Hippocampal formation (tissue), 2 donors: ENCODE data around the gene FCSK.
"Not testable (repeated sequence)": the region's sequence is repeated elsewhere in the genome, so short reads cannot be mapped to it uniquely, and the experiment has no call there.

Source experiments
- DNase-seq, 2 donors: peaks; one replicate each; lab custom pipeline; 2025; lab: John Stamatoyannopoulos, UW

FCSK gene

DNA sequence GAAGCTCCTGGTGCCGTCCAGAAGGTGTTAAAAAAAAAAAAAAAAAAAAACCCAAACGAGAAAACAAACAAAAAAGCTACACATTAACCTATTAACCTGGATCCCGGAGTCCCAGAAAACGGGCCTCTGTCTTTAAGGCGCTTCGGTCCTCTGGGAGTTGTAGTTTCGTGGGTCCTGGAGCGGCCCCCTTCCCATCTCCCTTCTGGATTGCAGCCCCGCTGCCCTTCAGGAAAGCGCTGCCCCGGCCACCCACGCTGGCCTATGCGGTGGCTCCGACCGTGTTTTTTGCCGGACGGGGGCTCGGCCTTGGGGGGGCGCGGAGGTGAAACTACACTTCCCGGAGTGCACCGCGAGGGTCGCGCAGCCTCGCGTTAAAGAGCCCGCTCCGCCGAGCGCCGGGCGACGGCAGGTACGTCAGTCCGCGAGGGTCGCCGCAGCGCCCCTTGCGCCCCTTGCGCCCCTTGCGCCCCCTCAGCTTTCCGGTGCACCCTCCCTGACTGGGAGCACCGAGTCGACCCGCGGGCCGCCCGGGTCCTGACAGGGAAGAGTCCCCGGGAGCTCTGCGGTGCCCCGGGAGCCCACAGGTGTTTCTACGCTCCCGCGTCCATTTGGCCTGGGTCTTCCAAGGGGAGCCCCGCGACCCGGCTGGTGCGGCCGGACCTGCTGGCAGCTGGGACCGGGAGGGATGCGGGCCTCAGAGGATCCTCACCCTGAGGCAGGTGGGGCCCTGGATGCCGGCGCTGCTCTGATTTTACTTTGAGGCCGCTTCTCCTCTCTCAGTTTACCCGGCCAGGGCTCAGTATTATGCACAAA lies at the start of gene FCSK:
Gene FCSK, plus strand, starts transcription at position 374 of the 813 bp plus-strand sequence. CDS start 8,596 bp downstream, outside the sequence.
- DNase-seq = peak; percentile 58 to 62

GRCh38 chr16:70406104-70406503 lies 48.3 kb upstream of the FCSK start:
- not testable (repeated sequence) for DNase-seq

GRCh38 chr16:70407811-70408274 lies 46.6 kb upstream of the FCSK start:
- DNase-seq = no peak

DNA sequence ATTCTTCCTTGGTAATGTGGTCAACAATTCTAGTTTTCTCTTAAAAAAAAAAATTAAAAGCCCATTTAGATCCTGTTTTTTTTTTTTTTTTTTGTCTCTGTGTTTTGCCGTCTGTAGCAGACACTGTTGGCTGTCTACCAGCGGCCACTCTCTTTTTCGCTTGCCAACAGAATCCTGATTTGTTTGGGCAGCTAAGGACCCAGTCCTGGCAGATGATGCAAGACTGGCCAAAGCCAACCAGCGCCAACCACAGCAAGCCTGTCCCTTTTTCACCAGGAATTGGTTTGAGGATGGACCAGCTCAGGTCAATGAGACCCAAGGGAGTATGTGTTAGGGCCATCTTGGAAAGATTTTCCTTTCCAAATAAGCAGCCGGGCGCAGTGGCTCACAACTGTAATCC lies 43.7 kb upstream of the FCSK start:
- DNase-seq = peak in 1 of 2 donors; percentile 32

GRCh38 chr16:70412385-70412784 lies 42.0 kb upstream of the FCSK start:
- no peak for DNase-seq

DNA sequence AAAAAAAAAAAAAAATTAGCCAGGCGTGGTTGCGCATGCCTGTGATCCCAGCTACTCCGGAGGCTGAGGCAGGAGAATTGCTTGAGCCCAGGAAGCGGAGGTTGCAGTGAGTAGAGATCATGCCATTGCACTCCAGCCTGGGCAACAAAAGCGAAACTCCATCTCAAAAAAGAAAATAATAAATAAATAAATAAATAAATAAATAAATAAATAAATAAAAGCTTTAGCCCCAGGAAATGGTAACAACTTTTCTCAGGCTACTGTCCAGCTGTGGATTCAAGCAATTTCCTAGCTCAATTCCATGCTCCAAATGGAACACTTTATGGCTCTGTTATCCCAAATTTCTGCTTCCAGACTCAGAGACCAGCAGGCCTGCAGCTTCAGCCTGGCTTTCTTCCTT lies 40.8 kb upstream of the FCSK start:
- DNase-seq = not testable (repeated sequence)

- DNase-seq = no peak
Measured at GRCh38 chr16:70416748-70417616, 37.4 kb upstream of the FCSK start.

DNA sequence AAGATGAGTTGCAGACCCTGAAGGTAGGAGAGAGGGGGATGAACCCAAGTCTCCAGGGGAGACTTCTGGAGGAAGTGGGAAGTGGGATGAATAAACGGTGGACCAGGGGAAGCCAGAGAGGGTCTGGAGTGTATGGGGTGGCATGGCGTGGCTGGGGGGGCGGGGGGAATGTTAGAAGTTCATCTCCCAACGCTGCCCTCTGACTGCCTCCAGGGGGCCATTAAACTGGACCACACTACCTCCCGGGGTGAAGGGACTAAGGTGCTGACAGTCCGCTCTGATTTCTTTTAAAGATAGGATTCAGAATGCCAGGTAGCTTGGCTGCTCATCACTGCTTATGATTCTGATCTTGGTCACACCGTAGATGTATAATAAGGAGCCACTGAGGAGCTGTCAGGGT lies 36.7 kb upstream of the FCSK start:
- no peak for DNase-seq

GRCh38 chr16:70418274-70418992 lies 36.0 kb upstream of the FCSK start:
- no peak for DNase-seq

GRCh38 chr16:70418993-70419318 lies 35.4 kb upstream of the FCSK start:
- no peak for DNase-seq

DNA sequence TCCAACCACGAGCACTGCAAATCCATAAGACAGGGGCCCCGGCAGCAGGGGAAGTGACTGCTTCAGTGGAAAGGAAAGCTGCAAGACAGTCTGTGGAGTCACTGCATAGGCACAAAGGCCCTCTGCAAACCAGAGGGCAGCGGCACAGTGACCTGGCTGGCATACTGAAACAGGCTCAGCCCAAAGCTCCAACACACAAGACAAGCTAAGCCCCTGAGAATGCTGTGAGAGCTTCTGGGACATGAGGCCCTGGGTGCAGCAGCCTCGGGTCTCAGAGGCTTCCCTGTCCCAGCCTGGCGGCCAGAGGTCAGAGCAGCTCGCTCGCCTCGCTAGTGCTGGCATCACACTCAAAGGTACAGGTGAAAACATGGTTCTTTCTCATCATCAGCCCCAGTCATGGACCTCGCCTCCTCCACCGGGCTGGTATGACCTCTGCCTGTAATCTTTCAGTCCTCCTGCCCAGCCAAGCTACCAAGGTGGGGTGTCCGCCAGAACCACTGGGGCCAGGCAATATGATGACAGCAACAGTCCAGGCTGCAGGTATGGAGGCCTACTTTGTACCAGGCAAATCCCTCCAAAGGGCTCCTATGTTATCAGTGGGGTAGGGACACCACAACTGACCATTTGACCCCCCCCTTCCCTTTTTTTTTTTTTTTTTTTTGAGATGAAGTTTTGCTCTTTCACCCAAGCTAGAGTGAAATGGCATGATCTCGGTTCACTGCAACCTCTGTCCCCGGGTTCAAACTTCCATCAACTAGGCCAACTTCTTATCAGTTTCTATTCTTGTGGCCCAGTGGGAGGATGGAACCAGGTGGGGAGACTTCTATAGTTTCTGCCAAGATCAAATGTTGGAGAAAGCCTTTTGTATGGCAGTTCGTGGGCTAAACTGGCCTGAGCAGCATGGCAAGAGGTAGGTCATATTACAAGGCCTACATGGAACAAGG lies 34.7 kb upstream of the FCSK start:
- no peak for DNase-seq

DNA sequence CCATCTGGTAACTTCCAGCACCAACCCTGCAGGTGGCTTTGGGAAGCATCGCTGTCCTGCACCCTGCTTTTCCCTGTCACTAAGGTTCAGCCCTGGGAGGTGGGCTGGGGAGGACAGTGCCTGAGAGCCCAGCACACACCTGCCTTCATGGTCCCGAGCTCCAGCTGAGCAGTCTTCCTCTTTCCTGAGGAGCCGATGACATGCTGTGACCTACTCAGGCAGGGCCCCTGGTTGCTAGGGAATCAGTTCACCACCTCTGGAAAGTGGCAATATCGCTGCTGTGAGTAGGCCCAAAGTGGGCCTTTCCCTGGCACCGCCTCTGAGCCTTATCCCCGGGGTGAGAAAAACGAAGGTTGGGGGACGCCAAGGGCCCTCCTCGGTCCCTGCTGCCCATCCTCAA lies 33.4 kb upstream of the FCSK start:
- DNase-seq = no peak

- DNase-seq = no peak
Measured at GRCh38 chr16:70421473-70422311, 32.7 kb upstream of the FCSK start.

- DNase-seq = no peak
Measured at GRCh38 chr16:70422543-70422942, 31.9 kb upstream of the FCSK start.

- DNase-seq = no peak
Measured at GRCh38 chr16:70427786-70428177, 26.6 kb upstream of the FCSK start.

DNA sequence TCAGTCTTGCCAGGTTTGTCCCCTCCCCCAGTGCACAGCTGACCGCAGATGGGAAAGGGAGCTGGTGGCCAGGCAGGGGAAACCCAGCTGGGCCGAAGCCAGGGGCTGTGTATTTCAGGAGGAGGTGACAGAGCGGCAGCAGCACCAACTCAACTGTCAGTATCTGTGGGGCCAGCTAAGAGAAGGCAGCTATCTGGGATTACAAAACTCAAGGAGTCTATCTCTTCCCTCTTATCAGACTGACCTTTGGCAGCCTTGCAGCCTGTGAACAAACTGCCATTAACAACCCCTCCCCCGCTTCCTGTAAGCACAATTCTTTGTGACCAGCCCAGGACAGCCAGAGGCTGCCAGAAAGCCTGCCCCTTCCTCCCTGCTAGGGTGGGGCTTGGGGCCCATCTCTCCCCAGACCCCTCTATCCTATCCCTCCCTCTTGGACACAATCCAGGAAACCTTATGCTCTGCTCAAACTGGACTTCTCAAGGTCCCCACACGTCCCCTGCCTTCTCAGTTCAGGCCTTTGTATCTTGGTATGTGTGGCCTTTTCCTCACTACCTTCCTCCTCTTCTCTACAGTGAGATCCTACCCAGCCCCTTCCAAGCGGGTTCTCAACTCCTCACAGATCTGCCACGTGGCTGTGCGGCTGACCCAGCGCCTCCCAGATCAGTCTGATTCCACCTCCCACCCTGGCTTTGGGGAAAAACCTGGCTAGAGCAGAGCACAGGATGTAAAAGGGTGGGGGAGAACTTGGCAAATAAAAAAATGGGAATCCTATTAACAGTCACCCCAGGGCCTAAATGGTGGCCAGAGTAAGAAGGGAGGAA lies 26.0 kb upstream of the FCSK start:
- peak in 1 of 2 donors; percentile 56 for DNase-seq

DNA sequence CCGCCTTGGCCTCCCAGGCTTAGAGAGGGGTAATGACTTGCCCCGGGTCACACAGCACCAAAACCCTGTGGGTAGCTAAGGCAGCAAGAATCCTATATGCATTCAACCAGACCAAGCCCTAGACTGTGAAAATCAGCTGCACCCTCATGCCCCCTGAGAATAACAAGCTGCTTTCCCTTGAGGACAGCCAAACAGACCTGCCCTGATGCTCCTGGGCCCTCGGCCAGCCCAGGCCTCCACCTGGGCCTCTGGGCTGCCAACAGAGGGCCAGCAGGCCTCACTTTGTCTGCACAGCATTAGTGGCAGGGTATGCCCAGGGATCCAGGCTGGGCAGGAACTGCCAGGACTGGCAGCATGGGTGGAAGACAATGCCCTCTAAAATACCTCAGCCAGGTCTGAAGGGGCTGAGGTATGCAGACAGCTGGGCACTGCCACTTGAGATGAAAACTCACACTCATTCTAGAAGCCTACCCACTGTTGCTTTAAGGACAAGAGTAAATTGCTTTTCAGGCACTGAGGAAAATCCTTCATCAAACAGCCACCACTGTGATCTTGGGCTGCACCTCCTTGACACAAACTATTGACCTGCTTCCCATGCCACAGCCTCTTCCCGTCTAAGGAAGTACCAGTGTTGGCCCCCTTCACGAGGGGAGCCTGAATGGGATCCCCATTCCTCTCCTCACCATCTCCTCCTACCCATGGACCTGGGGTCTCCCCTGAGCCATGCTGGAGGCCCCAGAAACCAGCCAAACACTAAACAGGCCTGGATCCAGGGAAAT lies 24.3 kb upstream of the FCSK start:
- no peak for DNase-seq
